ENCODE measurements around the gene PKDREJ.
"Not testable (repeated sequence)": the region's sequence is repeated elsewhere in the genome, so short reads cannot be mapped to it uniquely, and the experiment has no call there.

The PKDREJ gene, protein sequence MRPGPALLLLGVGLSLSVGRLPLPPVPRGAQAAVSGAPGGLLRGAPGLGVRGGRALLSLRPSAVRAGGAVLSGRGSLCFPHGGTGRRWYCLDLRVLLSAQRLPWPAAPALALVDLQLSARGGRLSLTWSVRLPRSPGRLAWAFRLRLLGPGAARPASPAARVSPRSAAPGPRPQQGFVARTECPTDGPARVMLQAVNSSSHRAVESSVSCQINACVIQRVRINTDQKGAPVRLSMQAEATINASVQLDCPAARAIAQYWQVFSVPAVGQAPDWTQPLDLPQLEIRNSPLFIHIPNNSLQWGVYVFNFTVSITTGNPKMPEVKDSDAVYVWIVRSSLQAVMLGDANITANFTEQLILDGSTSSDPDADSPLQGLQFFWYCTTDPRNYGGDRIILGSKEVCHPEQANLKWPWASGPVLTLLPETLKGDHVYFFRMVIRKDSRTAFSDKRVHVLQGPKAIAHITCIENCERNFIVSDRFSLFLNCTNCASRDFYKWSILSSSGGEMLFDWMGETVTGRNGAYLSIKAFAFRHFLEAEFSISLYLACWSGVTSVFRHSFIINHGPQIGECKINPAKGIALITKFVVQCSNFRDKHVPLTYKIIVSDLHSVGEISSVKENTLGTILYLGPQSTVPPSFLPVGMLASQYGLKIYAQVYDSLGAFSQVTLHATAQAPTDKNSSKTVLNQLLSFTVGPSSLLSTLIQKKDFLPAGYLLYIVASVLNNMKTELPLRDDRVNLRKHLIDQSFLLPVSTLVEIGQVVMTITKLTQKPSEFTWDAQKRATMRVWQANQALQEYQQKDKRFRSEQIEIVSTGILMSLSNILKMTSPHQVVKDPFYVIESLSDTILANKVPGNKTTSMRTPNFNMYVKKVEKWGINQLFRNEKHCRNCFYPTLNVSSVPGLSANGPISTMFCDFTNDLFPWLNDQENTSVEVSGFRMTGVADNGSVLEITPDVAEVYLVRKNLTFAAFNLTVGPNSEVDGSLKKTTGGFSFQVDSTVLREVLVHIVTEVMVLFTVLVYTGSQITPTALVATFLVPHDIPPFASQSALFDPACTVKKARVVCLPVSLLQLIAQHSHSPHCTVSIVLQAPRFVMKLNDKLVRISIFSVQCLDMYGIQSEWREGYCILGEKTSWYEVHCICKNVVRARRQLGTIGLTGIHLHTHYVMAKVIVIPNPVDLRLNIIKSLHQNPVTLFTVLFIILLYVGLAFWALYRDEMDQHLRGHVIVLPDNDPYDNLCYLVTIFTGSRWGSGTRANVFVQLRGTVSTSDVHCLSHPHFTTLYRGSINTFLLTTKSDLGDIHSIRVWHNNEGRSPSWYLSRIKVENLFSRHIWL (N-terminal part only)

DNA sequence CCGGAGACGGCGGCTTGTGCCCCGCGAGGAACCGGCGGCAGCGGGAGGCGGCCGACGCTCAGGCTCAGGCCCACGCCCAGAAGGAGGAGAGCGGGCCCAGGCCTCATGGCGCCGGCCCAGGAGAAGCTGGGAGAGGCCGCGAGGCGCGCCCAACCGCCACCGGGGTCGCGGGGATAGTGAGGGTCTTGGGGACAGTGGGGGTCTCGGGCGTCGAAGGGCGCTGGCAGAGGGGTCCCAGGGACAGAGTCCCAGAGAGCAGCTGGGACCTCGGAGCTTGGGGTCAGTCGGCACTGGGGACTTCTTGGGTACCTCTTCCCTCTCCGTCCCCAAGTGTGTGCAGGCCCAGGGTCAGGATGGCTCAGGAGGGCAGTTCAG lies at the start of gene PKDREJ:
Gene PKDREJ (minus strand): TSS at position 128 of the 375 bp plus-strand sequence. CDS start 21 bp downstream, at position 107.
- DNase-seq (ENCODE audit: low read depth), result no peak

DNA sequence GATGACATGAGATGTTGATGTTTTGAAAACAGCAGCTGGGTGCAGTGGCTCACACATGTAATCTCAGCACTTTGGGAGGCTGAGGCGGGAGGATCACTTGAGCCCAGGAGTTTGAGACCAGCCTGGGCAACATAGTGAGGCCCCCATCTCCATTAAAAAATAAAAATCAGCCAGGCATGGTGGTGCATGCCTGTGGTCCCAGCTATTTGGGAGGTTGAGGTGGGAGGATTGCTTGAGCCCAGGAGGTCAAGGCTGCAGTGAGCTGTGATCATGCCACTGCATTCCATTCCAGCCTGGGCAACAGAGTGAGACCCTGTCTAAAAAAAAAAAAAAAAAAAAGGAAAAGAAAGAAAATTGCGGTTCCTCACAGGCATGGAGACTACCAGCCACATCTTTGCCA lies 49.7 kb upstream of the PKDREJ start:
- DNase-seq (ENCODE audit: low read depth), result not testable (repeated sequence)

DNA sequence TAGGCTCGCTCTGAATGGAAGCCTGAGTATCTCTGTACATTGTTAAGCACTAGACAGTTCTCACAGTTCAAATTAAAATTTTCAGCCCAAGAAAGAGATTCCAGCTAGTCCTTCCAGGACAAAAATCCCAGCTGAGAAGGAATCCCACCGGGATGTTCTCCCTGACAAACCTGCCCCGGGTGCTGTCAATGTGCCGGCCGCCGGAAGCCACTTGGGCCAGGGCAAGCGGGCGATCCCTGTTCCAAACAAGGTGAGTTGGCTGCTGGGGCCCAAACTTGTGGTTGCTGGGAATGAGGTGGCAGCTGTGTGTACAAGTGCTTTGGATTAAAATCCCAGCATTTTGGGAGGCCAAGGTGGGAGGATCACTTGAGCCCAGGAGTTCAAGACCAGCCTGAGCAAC lies 48.9 kb upstream of the PKDREJ start:
- DNase-seq (ENCODE audit: low read depth), result no peak

DNA sequence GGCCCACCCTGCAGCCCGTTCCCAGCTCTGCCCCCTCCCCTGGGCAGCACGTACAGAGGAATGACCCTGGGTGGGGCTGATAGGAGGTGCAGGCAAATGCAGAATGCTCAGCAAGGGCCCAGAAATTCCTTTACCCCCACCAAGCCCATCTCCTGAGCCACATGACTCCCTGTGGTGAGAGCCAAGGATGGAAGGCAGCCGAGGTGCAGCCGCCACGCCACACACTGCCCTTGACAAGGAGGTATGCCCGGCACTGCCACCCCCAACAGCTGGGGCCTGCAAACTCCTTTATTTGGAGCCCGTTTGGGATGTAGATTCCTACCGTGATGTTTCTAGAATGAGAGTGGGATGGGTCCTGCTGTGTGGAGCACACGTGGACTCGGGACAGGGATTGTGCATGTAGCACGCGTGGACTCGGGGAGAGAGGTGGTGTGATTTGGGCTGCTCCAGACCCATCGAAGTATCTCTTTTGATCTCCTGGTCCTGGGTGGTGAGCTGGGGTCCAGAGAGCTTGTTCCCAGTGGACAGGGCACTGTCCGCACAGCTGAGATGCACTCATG lies 46.5 kb upstream of the PKDREJ start:
- DNase-seq (ENCODE audit: low read depth), result no peak

DNA sequence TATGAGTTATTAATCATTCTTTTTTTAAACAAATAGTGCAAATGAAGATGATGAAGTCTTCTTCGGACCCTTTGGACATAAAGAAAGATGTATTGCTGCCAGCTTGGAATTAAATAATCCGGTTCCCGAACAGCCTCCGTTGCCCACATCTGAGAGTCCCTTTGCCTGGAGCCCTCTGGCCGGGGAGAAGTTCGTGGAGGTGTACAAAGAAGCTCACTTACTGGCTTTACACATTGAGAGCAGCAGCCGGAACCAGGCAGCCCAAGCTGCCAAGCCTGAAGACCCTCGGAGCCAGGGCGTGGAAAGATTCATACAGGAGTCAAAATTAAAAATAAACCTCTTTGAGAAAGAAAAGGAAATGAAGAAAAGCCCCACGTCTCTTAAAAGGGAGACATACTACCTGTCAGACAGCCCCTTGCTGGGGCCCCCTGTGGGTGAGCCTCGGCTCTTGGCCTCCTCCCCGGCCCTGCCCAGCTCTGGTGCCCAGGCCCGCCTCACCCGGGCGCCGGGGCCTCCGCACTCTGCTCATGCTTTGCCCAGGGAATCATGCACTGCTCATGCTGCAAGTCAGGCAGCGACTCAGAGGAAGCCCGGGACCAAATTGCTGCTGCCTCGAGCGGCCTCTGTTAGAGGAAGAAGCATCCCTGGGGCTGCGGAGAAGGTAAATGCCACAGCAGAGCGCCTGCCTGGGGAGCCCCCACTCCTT lies 45.3 kb upstream of the PKDREJ start:
- DNase-seq (ENCODE audit: low read depth), result no peak

DNA sequence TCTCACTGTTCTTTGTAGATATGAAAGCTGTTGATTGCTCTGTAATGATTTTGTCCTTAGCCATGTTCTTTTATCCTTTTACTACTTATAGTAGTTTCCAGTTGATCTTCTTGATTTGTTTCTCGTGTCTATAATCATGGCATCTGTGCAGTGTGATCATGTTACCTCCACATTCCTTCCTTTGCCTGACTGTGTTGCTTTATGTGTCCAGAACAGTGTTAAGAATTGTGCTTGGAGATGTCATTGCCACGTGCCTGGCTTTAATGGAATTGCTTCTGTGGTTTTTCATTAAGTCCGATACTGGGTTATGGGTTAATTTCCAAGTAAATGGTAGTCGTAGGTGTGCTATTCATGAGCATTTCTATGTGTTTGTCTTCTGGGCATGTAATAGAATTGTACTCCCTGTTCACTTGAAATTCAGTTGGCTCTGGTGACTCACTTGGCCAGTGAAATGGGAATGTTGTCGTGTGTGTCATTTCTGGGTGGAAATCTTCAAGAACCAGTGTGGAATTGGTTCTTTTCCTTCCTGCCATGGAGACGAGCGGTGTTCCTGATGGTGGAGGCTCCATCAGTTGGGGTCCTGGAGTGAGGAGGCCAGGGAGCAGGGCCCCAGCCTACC lies 40.3 kb upstream of the PKDREJ start:
- DNase-seq (ENCODE audit: low read depth), result no peak

DNA sequence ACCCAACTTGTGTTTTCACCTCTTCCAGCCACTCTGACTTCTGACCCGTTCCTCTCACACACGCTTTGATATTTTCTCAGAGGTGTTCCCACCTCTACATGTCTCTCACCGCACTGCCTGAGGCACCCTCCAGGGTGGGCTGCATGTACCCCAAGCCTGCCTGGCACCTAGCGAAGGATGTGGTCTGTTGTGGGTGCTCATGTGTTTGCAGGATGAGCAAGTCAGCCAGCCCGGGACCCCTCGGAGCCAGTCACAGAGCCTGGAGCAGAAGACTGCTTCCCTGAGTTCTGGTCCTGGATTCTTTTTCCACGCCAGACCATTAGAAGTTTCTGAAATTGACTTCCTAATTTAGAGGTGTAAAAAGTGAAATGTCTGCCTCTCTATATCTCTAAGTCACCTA lies 37.3 kb upstream of the PKDREJ start:
- no peak for DNase-seq (ENCODE audit: low read depth)

DNA sequence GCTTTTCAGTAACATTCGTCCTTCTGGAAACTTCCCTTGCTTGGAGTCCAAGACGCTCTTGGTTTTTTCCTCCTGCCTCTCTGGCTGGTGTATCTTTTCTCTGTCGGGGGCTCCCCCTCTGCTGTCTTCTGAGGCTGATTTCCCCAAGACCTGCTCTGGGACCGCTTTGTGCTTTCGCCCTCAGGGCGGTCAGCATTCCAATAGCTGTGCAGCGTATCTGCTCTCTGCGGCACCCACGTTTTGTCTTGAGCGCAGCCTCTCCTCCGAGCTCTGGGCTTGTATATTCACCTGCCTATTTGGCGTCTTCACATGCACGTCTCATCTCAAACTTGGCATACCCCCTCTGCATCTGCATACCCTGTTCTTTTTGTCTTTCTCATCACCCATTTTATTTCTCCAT lies 36.0 kb upstream of the PKDREJ start:
- no peak for DNase-seq (ENCODE audit: low read depth)

DNA sequence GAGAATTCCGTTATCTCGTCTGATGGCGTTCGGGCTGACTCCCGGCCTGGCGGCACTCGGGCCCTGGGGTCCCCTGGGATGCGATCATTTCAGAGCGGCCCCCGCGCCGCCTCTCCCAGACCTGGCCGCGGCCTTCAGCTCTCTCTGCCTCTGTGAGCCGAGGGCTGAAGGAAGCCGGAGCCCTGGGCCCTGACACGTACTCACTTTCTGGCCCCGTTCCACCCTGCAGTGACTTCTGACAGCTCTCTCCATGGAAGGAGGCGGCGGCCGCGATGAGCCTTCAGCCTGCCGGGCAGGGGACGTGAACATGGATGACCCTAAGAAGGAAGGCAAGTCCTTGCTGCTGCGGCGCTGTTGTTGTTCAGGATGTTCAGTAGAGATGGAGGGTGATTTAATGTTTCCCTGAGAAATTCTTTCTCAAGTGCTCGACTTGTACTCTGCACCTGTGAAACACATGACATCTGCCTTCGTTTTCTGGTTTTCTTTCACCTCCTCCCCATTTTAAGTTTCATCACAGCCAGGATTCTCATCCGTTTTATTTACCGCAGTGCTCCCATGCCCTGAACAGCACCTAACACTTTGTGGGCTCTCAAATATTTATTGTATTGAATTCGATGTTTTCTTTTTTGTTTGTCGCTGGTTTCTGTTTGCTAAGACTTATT lies 34.1 kb upstream of the PKDREJ start:
- no peak for DNase-seq (ENCODE audit: low read depth)

DNA sequence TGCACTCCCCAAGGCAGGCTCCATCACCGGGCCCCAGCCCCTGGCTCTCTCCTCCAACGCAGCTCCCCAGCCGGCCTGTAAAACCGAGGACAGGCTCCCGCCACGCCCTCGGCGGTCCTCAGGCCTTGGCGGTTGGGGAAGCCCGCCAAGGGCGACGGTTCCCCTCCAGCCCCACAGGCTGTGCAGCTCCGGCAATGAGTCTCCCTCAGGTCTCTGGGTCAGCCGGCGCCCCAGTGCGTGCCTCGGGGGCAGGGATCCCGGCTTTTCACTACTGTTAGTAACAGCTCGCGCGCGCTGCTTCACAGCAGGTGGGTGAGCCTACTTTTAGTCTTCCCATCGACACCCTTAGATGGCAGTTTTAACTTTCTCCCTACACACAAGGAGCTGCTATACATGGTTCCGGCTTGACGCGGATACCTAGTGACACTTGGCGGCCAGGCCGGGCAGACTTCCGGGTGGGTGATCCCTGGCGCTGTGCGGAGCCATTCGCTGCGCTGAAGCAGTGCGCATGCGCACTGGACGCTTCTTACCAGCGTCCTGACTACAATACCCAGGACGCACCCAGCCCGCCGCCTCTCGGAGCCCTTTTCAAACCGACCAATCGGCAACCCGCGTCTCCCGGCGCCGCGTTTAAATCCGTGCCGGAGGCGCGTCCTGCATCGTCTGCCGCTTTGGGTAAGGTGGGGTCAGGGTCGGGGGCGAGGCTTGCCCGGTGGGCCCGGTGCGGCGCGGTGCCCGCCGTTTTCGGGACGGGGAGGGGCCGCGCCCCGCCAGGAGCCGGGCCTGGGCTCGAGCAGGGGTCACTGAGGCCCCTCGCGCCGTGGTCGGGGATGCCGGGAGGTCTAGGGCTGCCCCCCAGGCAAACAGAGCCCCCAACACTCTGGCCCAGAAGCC lies 33.4 kb upstream of the PKDREJ start, which contains the start of gene GTSE1:
Gene GTSE1 (plus strand): TSS at position 614 of the 894 bp plus-strand sequence. CDS start 531 bp downstream, outside the sequence.
- peak; percentile 94 for DNase-seq (ENCODE audit: low read depth)

DNA sequence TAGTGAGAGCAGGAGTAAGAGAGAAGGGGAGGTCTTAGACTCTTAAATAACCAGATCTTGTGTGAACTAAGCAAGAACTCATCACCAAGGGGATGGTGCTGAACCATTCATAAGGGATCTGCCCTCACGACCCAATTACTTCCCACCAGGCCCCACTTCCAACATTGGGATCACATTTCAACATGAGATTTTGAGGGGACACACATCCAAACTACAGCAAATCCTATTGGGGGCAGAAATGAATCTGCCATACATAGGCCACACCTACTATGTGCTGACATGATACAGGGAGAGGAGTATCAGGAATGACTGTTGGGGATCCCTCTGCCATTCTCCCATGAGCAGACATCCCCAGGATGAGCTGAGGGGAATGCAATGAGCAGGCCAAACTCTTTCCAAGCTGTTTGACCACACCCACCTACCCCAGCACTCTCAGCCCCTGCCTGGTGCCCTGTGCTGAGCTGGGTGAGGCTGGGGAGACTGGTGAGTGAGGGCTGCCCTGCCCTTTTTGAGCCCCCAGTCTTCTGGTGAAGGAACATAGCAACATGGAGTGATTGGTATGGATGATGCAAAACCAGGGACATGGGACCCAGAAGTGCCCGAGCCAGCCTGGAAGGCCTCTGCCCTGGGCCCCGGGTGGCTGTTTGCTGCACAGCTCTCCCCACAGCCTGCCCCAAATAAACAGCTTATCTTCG lies 32.3 kb upstream of the PKDREJ start:
- no peak for DNase-seq (ENCODE audit: low read depth)

DNA sequence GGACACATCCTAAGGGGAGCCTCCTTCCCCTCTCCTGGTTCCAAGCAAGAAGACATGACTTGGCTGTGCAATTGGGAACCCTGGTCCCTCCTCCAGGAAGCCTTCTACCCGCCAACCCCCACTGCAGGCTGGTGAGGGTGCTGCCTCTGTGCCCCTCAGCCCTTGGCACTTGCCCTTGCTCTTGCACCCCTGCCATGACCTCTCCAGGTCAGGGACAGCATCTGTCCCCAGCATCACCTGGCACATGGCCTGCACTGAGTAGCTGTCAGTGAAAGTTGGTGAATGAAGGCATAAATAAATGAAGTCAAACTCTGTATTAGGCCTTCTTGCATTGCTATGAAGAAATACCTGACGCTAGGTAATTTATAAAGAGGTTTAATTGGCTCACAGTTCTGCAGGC lies 31.6 kb upstream of the PKDREJ start:
- no peak for DNase-seq (ENCODE audit: low read depth)

DNA sequence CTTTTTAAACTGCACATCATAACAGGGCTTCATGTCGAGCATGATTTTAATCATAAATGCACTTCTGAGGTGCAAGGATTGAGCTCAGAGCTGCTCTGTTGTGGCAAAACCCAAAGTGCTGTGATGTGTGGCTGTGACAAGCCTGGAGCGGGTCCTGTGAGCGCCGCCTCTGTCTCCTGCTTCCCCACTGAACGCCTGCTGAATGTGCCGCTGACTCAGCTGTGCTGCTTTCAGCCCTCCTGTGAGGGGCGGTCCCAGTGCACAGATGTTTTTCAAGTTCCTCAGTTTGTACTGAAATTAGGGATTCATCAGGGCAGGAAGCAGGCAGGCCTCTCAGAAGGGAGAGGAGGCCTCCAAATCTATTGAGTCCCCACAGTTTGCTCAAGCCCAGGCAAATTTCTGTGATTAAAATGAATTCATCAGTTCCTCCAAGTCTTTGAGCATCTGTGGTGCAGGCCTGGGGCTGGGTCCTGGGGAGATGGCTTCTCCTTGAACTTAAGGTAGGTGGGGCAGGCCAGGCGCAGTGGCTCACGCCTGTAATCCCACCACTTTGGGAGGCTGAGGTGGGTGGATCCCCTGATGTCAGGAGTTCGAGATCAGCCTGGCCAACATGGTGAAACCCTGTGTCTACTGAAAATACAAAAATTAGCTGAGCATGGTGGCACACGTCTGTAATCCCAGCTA lies 30.6 kb upstream of the PKDREJ start:
- no peak for DNase-seq (ENCODE audit: low read depth)

DNA sequence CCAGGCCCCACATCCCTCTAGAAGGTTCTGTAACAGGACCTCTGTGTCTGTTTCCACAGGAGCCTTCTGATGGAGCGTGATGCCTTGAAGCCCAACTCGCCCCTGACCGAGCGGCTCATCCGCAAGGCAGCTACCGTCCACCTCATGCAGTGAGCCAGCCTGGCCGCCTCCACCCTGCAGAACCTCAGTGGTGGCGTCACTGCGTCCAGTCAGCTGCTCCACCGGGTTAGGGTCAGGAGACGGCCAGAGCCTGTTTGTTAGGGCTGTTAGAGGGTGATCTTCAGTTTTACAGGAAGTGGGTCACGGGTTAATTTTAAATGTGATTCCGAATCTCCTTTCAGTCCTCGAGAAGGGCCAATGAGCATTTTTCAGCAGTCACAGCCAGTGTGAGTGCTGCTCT lies 29.6 kb upstream of the PKDREJ start:
- no peak for DNase-seq (ENCODE audit: low read depth)

DNA sequence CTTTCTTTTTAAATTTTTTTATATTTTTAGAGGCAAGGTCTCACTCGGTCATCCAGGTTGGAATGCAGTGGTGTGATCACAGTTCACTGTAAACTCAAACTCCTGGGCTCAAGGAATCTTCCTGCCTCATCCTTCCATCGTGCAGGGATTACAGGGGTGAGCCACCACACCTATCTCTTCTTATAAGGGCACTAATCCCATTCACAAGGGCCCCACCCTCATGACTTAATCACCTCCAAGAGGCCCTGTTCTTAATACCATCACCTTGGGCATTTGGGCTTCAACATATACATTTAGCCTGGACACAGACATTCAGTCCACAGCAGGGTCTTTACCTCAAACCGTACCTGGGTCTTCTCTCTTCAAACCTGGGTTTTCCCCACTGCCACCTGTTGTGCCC lies 29.0 kb upstream of the PKDREJ start:
- DNase-seq (ENCODE audit: low read depth), result no peak

DNA sequence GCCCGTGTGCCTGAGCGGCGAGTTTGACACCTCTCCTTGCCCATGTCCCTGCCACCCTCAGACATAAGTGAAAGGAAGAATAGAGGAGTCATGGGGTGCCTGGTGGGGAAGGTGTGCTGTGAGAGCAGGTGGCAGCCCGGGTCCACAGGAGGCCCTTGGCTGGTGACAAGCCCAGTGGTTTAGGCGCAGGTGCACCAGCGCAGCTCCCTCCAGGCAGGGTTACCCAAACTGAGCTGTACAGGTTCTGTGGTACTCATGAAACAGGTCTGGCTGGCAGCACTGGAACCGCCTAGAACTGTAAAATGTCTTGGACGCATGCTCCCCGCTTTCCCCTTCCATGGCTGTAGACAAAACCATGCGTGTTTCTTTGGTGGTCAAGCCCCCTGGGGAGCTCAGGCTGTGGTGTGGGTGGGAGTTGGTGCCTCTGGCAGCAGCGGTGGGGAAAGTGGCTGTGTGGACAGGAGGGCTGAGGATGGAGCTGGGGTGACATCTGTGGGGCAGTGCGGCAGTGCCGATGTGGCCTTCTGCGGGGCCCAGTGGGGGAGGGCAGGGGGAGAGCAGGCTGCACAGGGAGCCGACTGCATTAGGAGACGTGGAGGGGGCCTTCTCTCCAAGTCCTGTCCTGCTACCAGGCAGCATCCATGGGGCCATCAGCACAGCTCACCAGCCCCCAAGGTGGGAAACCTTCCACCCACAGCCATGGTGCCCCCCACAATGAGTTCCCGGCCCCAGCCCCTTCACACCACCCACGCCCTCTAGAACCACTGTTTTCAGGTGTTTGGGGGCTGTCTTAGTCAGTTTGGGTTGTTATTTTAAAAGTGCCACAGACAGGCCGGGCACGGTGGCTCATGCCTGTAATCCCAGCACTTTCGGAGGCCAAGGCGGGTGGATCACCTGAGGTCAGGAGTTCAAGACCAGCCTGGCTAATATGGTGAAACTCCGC lies 28.0 kb upstream of the PKDREJ start:
- no peak for DNase-seq (ENCODE audit: low read depth)
